ENCODE results near the gene TEX22.

The TEX22 gene

DNA sequence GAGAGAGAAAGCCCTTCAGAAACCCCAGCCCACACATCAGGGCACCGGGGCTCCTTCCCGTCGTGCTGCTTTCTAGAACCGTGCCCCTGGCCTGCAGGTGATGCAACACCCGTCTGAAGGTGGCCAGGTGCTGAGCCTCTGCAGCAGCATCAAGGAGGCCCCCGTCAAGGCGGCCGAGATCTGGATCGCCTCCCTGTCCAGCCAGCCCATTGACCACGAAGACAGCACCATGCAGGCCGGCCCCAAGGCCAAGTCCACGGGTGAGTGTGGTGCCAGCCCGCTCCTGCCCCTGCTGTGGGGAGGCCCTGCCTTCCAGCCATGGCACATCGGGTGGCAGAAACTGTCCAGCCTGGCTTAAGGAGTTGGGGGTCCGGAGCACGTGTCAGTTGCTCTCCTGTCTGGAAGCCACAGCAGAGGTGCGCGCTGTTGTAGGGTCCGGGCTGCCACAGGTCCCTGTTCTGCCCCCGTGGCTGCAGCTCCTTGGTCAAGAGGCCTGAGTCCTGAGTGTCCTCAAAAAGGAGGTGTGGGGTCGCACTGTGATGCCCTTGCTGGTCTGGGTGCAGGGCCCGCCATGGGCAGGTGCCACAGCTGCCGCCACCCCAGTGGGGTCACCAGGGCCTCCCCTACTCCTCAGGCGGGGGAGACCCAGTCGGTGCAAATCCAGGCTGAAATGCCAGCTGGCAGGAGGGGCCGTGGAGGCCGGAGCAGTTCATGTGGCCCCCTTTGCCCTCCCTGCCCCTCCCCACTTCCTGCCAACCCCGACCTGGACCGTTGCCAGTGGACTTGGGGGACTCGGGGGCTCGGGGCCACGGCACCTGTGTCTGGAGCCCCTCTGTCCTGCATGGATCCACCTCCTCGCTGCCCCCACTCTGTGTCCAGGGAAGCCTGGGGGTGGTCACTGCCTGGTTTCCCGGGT lies 31.0 kb upstream of the TEX22 start:
- DNase-seq: no peak

DNA sequence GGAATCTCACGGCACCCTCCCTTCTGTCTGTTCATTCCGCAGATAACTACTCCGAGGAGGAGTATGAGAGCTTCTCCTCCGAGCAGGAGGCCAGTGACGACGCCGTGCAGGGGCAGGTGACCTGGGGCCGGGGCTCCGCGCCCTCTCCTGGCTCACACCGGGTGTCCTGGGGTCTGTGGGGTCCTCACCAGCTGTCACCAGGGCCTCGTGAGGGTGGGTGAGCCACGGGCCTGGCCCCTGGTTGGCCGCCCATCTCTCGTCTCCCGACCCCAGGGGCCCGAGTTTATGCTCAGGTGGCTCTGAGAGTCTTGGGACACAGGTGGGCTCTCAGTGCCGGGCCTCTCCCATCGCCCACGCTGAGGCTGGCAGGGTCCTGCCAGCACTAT lies 30.3 kb upstream of the TEX22 start:
- no peak for DNase-seq

DNA sequence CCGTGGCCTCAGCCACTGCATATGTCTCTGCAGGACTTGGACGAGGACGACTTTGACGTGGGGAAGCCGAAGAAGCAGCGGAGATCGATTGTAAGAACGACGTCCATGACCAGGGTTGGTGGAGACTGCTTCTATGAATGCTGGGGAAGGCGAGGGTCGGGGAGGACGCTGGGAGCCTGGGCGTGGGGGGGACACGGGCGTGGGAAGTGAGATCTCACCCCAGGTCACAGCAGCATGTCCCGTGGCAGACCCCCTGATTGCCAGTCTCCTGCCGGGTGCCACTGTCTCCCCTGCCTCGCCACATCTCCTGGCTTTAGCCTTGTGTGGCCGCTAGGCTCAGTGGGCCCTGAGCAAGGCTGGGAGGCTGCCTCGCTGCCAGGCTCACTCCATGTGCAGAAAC lies 29.9 kb upstream of the TEX22 start:
- no peak for DNase-seq

DNA sequence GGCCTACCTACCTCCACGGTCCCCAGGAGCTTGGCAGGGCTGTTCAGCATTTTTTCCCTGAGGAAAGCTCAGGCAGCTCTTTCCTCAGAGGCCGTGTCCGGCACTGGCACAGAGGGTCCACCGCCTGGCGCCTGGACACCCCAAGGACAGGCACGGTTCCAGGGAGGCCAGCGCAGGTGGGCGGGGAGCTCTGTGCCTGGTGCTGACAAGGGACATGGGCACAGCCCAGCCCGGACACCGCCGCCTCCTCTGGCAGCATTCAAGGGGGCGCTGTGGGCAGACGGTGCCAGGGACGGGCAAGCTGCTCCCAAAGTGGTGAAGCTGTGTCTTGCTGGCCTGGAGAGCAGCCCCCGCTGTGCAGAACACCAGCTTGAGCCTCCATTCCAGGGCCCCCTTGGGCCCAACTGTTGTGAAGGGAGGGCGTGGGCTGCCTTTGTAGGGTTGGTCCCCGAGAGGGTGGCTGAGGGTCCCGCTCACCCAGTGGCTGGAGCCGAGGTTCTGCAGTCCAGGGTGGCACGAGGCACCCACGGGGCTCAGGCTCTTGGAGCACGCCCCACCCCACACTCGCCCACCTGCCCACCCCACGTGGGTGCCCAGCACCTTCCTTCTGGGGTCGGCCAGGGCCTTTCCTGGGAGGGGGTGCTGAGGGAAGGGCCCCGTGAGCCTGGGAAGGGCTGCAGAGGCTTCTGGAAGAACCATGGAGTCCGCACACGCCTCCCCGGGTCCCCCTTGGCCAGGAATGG lies 29.3 kb upstream of the TEX22 start:
- DNase-seq: no peak

DNA sequence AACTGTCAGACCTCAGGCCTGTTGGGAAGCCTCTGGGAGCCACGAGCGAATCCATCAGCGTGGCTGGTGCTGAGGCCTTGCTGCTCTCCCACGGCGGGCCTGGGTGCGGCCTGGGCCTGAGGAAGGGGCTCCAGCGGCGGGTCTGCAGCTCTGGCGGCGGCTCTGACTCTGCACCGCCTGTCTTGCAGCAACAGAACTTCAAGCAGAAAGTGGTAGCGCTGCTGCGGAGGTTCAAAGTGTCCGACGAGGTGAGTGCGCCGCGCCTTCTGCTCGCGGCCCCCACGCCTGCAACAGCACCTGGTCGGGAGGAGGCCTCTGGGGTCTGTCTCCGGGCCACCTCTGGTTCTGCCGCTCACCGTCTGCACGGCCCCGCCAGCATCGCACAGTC lies 28.7 kb upstream of the TEX22 start:
- DNase-seq: no peak

DNA sequence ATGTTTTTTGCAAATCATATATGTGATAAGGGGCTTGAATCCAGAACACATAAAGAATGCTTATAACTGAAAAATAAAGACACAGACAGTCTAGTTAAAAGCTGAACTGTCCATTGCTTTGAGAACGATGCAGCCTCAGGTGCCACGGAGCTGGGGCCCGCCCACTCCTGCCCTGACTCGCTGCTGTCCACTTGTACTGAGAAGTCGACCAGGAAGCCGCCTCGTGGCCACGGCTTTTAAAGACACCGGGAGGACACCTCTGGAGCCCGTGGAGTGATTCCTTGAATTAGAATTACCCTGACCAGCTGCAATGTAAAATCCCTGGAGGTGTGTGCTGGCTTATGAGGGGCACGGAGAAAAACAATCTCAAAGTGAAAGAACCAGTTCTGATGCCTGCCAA lies 23.9 kb upstream of the TEX22 start:
- no peak for DNase-seq

DNA sequence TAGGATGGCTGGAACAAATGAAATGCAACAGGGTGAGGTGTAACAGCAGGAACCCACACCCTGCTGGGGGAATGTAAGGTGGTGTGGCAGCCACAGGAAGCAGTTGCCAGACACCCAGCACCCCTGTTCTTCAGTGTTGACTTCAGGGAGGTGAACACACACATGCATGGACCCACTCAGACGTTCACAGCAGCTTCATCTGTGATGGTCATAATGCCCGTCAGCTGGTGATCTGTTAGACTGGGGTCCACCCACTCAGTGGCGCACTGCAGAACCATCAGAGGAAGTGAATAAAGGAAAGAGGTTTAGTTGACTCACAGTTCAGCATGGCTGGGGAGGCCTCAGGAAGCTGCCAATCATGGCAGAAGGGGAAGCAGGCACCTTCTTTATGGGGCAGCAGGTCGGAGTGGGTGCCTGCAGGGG lies 22.7 kb upstream of the TEX22 start:
- peak; percentile 71 for DNase-seq

DNA sequence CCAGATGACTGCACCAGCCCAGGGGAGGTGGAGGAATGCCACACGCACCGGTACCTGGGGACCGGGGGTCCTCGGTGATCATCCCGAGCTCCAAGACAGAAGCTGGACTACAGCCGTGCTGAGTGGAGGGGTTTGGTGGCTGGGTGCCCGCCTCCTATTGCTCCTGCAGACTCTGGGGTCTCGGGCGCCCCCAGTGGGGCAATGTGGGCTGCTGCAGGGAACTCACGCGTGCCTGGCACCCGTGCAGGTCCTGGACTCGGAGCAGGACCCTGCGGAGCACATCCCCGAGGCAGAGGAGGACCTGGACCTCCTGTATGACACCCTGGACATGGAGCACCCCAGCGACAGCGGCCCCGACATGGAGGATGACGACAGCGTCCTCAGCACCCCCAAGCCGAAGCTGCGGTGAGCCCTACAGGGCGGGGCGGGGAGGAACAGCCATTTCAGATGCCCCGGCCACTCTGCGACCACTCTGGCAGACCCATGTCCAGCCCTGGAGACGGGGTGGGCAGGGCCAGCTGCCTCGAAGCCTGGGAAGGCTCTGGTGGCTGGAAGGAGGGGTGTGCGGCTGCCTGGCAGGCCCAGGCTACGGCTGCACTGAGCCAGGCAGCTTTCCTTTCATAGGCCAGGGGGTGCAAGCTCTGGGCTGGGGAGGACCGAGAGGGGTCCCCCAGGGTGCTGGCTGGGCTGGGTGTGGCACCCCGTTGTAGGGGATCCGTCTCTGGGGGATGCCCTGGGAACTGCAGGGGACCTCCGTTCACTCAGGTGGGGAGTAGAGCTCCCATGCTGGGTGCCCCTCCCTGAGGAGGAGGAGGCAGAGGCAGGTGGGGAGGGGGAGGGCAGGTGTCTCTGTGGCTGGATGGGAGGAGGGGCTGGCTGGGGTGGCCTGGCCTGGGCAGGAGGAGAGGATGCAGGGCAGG lies 21.6 kb upstream of the TEX22 start:
- no peak for DNase-seq

DNA sequence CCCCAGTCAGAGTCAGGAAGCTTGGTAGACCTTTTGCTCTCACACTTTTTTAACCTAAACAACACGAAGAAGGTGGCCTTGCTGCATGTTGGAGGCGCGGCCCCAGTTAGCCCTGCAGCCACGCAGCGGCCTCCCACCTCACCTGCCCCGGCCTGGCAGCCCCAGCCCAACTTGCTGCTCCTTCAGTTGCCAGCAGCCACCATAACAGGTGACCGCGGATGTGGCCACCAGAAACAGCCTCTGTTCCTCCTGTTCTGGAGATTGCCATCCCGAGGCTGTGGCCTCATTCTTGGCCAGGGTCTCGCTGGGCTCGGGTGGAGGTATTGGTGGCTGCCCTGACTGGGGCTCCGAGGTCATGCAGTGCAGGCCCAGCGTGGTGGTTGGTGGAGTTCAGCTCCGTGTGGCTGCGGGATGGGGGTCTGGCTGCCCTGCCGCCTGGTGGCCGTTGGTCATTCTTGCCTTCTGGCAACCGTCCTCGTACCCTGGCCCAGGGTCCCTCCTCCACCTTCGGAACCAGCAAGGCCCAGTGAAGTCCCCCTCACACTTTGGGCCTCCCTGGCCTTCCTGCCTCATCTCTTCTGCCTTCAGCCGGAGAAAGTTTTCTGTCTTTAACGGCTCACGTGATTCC lies 20.7 kb upstream of the TEX22 start:
- no peak for DNase-seq

DNA sequence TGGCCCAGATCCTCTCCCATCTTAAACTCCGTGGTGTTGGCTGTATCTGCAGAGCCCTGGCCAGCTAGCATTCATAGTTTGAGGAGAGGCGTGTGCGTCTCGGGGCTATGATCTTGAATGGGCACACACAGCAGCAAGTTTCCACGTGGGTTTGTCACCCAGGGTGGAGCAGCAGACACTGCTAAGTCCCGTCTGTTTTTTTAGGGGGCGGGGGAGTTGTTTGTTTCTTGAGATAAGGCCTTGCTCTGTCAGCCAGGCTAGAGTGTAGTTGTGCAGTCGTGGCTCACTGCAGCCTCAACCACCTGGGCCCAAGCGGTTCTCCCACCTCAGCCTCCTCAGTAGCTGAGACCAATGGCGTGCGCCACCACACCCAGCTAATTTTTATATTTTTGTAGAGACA lies 20.1 kb upstream of the TEX22 start:
- no peak for DNase-seq

DNA sequence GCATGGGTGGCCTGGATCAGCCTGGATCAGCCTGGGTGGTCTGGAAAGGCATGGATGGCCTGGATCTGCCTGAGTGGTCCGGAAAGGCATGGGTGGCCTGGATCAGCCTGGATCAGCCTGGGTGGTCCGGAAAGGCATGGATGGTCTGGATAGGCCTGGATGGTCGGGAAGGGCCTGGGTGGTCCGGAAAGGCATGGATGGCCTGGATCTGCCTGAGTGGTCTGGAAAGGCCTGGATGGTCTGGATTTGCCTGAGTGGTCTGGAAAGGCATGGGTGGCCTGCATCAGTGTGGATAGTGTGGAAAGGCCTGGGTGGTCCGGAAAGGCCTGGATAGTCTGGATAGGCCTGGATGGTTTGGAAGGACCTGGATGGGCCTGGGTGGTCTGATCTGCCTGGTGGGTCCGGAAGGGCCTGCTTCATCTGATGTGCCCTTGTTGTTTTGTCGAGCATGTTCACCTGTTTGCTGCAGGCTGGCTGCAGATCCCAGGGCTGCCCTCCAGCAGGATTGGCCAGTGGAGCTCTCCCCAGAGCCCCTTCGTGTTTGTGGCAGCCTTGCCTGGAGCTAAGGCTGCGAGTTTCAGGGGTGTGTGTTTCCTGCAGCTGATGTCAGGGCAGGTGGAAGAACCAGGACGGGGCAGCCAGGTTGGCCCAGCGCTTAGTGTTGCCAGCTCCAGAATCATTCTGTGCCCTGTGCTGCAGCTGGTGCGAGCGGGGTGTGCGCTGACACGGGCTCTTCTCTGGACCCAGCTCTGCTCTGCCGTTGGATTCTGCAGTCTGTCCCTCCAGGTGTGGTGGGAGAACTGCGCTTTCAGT lies 19.3 kb upstream of the TEX22 start:
- no peak for DNase-seq

DNA sequence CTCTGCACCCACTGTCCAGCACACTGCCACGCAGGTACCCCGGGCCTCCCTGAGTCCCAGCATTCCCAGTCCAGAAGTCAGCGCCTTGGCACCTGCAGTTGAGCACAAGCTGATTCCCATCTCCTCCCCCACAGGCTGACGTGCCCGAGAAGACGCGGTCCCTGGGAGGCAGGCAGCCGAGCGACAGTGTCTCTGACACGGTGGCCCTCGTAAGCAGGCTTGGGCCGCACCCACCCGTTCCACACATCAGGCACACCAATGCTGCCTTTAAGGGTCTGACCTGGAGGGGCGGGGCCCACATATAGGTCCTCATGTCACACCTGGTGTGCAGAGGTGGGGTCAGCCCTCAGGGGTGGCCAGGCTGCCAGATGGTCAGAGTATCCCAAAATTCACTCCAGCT lies 18.4 kb upstream of the TEX22 start:
- no peak for DNase-seq

DNA sequence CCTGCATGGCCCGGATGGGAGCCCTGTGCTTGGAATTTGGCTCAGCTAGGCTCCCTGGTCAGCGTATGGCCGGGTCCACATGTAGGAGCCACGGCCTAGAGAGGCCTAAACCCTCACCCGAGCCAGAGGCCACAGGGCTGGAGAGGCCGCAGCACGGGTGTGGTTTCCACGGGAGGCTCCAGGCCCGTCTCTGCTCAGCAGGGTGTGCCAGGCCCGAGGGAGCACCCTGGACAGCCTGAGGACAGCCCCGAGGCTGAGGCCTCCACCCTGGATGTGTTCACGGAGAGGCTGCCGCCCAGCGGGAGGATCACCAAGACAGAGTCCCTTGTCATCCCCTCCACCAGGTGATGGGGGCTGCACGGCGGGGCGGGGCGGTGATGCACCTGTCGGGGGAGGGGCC lies 17.6 kb upstream of the TEX22 start:
- DNase-seq: no peak

DNA sequence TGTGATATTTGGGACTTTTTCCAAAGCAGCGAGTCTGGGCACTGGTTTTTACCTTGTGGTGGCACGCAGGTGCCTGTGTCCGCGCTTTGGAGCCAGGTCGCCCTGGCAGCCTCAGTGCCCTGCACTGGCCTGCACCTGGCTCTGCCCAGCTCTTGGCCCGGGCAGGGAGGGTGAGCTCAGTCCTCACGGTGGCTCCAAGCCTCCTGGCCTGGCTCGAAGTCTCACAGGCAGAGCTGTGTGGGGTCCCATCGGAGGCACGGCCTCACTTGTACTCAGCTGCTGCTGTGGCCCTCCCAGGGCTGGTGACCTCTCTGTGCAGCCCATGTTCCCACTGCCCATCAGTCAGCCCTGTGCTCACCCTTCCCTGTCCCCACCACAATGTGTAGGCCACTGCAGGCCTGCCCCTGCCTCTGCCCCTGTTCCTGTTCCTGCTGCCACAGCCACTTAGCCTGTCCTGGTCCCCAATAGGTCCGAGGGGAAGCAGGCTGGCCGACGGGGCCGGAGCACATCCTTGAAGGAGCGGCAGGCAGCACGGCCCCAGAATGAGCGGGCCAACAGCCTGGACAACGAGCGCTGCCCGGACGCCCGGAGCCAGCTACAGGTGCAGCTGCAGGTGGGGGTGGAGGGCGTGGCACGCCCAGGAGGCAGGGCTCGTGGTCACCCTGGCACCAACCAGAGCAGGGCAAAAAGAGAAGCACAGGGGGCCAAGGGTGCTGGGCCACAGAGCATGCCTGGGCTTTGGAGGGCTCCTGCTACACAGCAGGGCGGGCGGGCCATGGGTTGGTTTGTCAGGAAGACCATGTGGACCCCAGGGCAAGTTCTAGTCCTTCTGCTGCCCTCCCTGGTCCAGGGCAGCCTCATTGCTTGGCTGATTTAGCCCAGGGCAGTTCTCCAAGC lies 16.6 kb upstream of the TEX22 start:
- DNase-seq: no peak

DNA sequence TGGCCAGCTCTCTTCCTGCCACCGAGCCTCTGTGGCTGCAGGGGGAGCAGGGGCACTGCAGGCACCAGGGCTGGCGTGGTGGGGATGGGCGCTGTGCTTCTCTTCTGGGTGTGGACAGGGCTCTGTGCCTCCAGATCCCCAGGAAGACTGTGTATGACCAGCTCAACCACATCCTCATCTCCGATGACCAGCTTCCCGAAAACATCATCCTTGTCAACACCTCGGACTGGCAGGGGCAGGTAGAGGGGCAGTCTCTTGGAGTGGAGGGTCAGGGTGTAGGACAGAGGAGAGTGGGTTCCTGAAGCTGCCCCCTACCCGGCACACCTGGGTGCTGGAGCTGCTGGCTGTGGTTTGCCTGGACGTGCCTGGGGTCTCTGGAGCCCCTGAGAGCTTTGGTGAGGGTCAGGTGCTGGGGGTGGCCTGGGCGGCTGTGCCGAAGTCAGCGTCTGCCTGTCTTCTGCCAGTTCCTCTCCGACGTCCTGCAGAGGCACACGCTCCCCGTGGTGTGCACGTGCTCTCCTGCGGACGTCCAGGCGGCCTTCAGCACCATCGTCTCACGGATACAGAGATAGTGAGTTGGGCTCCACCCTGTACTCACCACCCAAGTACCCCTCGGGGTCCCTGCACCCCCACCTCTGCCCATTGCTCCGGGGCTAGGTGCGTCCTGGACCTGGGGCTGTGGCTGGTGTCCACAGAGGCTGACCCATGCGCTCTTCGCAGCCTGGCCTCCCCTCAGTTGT lies 15.8 kb upstream of the TEX22 start:
- no peak for DNase-seq

DNA sequence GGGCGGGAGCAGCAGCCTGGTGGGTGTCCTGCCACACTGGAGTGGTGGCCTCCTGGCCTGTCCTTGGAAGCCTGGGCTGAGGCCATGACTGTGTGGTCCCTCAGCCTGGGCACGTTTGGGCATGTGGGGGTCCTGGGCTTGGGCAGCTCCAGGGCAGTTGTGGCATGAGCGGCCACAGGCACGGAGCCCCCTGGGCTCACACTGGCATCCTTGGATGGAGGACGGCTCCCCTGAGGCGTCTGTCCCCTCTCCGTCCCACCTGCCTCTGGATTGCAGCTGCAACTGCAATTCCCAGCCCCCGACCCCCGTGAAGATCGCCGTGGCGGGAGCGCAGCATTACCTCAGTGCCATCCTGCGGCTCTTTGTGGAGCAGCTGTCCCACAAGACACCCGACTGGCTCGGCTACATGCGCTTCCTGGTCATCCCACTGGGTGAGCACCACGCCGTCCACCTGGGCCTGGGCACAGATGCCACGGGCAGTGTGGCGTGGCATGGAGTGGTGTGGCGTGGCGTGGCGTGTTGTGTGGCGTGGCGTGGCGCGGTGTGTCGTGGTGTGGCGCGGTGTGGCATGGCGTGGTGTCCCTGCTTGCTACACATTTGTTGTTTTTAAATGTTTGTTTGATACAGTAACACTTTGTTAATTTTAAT lies 15.1 kb upstream of the TEX22 start:
- no peak for DNase-seq

DNA sequence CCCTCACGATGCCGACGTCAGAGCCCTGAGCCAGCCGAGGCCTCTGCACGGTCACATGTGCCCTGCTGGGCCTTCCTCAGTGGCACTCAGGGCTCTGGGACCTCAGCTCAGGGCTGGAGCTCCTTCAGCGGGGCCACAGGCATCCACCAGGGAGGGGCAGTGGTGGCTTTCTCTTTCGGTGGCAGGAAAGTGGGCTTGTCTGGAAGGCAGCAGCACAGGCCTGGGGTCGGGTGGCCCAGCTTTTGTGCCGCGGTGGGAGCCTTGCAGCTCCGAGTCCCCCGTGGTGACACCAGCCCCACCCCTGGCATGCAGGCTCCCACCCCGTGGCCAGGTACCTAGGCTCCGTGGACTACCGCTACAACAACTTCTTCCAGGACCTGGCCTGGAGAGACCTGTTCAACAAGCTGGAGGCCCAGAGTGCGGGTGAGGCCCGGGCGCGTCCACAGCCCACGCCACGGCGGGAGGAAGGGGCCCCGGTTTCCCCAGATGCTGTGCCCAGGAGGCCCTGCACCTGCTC lies 14.2 kb upstream of the TEX22 start:
- no peak for DNase-seq

DNA sequence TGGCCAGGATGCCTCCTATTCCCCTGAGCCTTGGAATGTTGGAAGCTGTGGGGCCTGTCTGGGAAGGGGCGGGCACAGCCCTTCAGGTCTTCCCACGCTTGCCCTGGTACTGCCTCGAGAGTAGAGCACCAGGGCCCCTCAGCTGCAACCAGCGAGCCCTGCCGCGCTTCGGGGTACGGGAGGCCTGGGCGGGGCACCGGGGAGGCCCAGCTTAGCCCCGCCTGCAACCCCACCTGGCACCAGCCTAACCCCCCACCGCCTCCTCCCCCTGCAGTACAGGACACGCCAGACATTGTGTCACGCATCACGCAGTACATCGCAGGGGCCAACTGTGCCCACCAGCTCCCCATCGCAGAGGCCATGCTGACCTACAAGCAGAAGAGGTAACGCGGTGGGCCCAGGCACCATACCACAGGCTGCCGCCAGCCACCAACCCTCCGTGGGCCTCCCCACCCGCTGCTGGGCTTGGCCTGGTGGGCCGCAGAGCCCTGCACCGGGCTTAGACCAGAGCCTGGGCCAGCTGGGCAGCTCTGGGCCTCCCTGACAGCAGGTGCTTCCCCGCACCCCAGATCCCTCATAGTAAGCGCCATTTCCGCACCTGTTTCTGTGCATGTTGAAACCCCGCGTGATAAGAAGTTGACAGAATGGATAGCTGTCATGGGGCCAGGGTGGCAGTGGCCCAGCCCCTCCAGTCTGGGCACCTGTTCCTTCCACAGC lies 13.6 kb upstream of the TEX22 start:
- no peak for DNase-seq

DNA sequence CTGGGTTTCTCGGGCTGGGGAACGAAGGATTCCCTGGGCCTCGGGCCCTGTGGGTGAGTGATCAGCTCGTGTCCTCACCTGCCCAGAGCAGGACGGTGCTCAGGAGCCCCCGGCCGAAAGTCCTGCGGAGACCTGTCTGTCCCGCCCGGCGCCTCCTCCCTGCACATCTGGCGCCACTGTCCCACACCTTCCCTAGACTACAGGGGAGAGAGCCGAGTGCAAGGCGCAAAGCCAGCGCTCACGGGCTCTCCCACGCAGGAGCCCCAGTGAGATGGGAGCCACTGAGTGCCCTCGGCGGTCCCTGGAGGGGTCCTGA lies 13.1 kb upstream of the TEX22 start:
- no peak for DNase-seq
